Upper lobe of left lung (tissue), 6 donors: ENCODE measurements around the gene GPATCH8. TPM values are rescaled to one million over a fixed set of nuclear protein-coding genes. Genes with fewer than 3 reads are reported as not detected.

Experiments
- ATAC-seq, 2 donors: fragments of 200-7000 bp; cut with Tn5 transposase; one replicate each; pipeline ENCODE4 v1.9.1; 2022; ENCODE audit warnings: mild to moderate bottlenecking in 2 of 2, moderate library complexity in 2 of 2; ENCODE audit not compliant: low FRiP score in 2 of 2
- DNase-seq, 2 donors: peaks; one replicate each; pipeline ENCODE4 v3.0.0-alpha.2; 2019 to 2020
- H3K27ac ChIP-seq, 4 donors: fragments of 200-600 bp; sonication (generic); one replicate each; pipeline ENCODE4 v1.5.1; 2016 to 2019
- H3K27me3 ChIP-seq, 4 donors: fragments of 200-600 bp; sonication (generic); one replicate each; pipeline ENCODE4 v1.5.1; 2017 to 2019
- H3K36me3 ChIP-seq, 4 donors: fragments of 200-600 bp; sonication (generic); one replicate each; pipeline ENCODE4 v1.5.1; 2016 to 2019
- H3K4me1 ChIP-seq, 4 donors: fragments of 200-600 bp; sonication (generic); one replicate each; pipeline ENCODE4 v1.5.1; 2018 to 2019
- H3K4me3 ChIP-seq, 4 donors: fragments of 200-600 bp; sonication (generic); one replicate each; pipeline ENCODE4 v1.5.1; 2017 to 2019; ENCODE audit warnings: mild to moderate bottlenecking in 2 of 4, moderate library complexity in 1 of 4
- H3K9me3 ChIP-seq, 4 donors: fragments of 200-600 bp; sonication (generic); one replicate each; pipeline ENCODE4 v1.5.1; 2018 to 2019
- EP300 ChIP-seq, 4 donors: sonication (generic); formaldehyde crosslinking; IDR thresholded peaks; one replicate each; pipeline ENCODE4 v1.5.1; 2017; ENCODE audit warnings: antibody characterized with exemption in 4 of 4, control low read depth in 2 of 4
- POLR2A ChIP-seq, 4 donors: fragments of 450-650 bp; IDR thresholded peaks; one replicate each; pipeline ENCODE4 v1.5.1; 2016 to 2017; ENCODE audit warnings: antibody characterized with exemption in 4 of 4, mild to moderate bottlenecking in 2 of 4
- POLR2AphosphoS5 ChIP-seq, 2 donors: sonication (generic); formaldehyde crosslinking; IDR thresholded peaks; one replicate each; pipeline ENCODE4 v1.5.1; 2017; ENCODE audit warnings: antibody characterized with exemption in 2 of 2
- WGBS, 2 donors: methylation state at CpG; one replicate each; pipeline ENCODE4 v1.1.5; 2017 to 2018; 5-methylcytosine and 5-hydroxymethylcytosine counted together
- total RNA-seq, 6 donors: library from RNA; depleted of rRNA in 4 of 6; stranded (reverse); fragments of >200 nt in 4 of 6; gene quantifications; one replicate each; pipeline versions ENCODE4 v1.1.0 to v1.2.1, GENCODE V29; 2016 to 2021
- TF ChIP-seq, protein P1 (sequence below), 6 experiments: fragments of 450-650 bp in 4 of 6; fragments of 200-600 bp in 2 of 6; sonication (generic) in 2 of 6; IDR thresholded peaks; one replicate each; pipeline ENCODE4 v1.5.1; 2016 to 2019; ENCODE audit warnings: antibody characterized with exemption in 6 of 6
- donor health status: DM: no; HTN: no; CAD: no; lungs with moderate emphysema.
- donor health status: DM: no; HTN: yes; CAD: no; lungs with severe emphysema.

Gene GPATCH8
- total RNA-seq, 6 donors from 2014 or later: 27.2 to 74.5 (median 44.1) TPM

DNA sequence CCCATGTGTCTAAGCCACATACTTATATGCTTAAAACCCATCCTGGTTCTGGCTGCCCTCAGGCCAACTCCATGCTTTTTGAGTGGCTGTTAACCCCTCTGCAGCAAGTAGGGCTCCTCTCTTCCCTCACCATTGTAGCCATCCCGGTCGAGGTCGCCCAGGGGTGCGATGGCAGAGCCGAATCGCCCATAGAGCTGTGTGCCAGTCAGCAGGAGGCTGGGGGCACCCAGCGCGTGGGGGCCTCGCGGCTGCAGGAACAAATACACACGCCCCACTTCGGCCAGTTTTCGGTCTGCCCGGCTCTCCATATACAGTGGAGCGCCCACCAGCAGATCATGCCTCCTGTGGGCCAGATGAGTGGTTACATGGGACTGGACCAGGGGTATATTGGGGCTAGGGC lies 119.8 kb downstream of the GPATCH8 start:
- H3K4me1 ChIP-seq: peaks cover 16 to 22% (median 19%) of the 10 kb centered on the region in 4 donors
- no peaks in the 10 kb centered on the region for H3K9me3 ChIP-seq
- peaks cover 0 to 5% (median 2%) of the 10 kb centered on the region in 4 donors for H3K27me3 ChIP-seq
- no peak overlapping the region for H3K4me3 ChIP-seq
- no peaks in the 10 kb centered on the region for H3K36me3 ChIP-seq
- WGBS, 2 donors: 92 to 94% methylated on average over 15 of the region's 15 CpGs
- DNase-seq (peak in 1 of 2 donors; percentile 62), ATAC-seq (no peak)
- no peak overlapping the region for H3K27ac ChIP-seq
- TF ChIP-seq EP300 (IDR thresholded peaks at IDR 0.05) (no peak), POLR2AphosphoS5 (IDR thresholded peaks at IDR 0.05) (no peak)

DNA sequence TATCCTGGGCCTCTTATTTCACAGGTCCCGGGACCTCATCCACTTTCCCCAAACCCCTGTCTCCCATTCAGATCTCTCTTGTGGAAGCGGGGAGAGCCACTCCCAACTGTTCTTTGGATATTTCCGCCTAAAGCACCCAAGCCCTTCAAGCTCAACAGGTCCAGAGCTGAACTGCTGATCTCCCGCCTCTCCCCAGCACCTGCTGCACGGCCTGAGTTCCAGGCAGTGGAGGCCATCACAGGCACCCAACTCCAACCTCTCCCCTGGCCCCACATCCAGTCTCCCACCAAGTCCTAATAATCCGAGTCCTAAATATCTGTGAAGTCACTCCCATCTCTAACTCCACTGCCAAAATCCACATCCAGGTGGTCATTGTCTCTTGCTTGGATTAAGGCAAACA lies 120.3 kb downstream of the GPATCH8 start:
- peaks cover 0 to 5% (median 2%) of the 10 kb centered on the region in 4 donors for H3K27me3 ChIP-seq
- H3K36me3 ChIP-seq: no peaks in the 10 kb centered on the region
- no peak for DNase-seq
- TF ChIP-seq EP300 (IDR thresholded peaks at IDR 0.05) (no peak), POLR2AphosphoS5 (IDR thresholded peaks at IDR 0.05) (no peak), POLR2A (IDR thresholded peaks at IDR 0.05) (no peak)
- TF ChIP-seq, protein P1, sequence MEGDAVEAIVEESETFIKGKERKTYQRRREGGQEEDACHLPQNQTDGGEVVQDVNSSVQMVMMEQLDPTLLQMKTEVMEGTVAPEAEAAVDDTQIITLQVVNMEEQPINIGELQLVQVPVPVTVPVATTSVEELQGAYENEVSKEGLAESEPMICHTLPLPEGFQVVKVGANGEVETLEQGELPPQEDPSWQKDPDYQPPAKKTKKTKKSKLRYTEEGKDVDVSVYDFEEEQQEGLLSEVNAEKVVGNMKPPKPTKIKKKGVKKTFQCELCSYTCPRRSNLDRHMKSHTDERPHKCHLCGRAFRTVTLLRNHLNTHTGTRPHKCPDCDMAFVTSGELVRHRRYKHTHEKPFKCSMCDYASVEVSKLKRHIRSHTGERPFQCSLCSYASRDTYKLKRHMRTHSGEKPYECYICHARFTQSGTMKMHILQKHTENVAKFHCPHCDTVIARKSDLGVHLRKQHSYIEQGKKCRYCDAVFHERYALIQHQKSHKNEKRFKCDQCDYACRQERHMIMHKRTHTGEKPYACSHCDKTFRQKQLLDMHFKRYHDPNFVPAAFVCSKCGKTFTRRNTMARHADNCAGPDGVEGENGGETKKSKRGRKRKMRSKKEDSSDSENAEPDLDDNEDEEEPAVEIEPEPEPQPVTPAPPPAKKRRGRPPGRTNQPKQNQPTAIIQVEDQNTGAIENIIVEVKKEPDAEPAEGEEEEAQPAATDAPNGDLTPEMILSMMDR (IDR thresholded peaks at IDR 0.05): no peak
- 91 to 96% methylated on average over 5 to 6 of the region's 6 CpGs for WGBS, 2 donors
- no peak for ATAC-seq
- H3K9me3 ChIP-seq: no peaks in the 10 kb centered on the region
- no peak overlapping the region for H3K27ac ChIP-seq
- peaks cover 16 to 22% (median 19%) of the 10 kb centered on the region in 4 donors for H3K4me1 ChIP-seq
- H3K4me3 ChIP-seq: no peak overlapping the region

DNA sequence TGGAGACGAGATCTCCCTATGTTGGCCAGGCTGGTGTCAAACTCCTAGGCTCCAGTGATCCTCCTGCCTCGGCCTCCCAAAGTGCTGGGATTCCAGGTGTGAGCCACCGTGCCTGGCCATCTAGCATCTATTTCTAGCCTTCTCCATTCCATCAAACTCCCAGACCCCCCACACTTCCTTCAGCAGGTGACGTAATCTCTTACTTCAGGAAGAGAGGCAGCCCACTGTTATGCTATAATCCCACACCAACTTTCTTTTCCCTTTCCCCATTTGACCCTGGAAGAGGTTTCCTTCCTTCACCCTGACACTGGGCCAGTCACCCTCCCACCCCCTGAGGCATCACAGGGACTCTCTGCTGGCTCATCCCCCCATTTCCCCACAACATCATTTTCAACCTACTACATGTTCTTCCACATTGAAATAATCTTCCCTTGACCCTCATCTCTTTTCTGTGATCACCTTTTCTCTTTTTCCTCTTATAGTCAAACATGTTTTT lies 121.3 kb downstream of the GPATCH8 start:
- 78 to 80% methylated on average over 4 of the region's 4 CpGs for WGBS, 2 donors
- ATAC-seq (no peak), DNase-seq (no peak)
- H3K9me3 ChIP-seq: no peaks in the 10 kb centered on the region
- H3K4me1 ChIP-seq: peaks cover 16 to 22% (median 19%) of the 10 kb centered on the region in 4 donors
- TF ChIP-seq EP300 (IDR thresholded peaks at IDR 0.05) (no peak), POLR2AphosphoS5 (IDR thresholded peaks at IDR 0.05) (no peak), POLR2A (IDR thresholded peaks at IDR 0.05) (no peak)
- TF ChIP-seq, protein P1 (IDR thresholded peaks at IDR 0.05): no peak
- no peaks in the 10 kb centered on the region for H3K36me3 ChIP-seq
- H3K4me3 ChIP-seq: no peak overlapping the region
- peaks cover 0 to 5% (median 2%) of the 10 kb centered on the region in 4 donors for H3K27me3 ChIP-seq
- no peak overlapping the region for H3K27ac ChIP-seq

DNA sequence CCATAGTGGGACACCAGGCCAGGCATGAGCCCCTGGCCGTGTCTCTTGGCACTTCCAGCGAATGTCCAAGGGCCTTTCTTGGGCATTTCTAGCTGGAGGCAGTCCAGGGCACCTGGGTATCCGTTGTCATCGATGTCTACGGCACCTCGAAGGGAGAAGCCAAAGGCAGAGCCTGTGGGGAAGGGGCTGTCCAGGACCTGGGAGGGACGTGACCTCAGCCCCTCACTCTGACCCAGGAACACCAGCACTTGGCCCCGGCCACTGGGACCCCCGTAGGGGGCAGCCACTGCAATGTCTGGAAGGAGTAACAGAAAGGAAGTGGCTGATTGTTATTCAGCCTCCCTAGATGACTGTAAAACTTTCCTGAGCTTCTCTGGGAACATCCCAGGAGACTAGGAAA lies 122.4 kb downstream of the GPATCH8 start:
- H3K4me1 ChIP-seq: peaks cover 11 to 24% (median 13%) of the 10 kb centered on the region in 4 donors
- DNase-seq (no peak), ATAC-seq (no peak)
- H3K36me3 ChIP-seq: no peaks in the 10 kb centered on the region
- H3K9me3 ChIP-seq: no peaks in the 10 kb centered on the region
- H3K4me3 ChIP-seq: no peak overlapping the region
- WGBS, 2 donors: 76 to 77% methylated on average over 8 to 9 of the region's 9 CpGs
- no peak overlapping the region for H3K27ac ChIP-seq
- peaks cover 0 to 5% (median 2%) of the 10 kb centered on the region in 4 donors for H3K27me3 ChIP-seq
- no peak for TF ChIP-seq POLR2A (IDR thresholded peaks at IDR 0.05)
- no peak for TF ChIP-seq EP300 (IDR thresholded peaks at IDR 0.05)

DNA sequence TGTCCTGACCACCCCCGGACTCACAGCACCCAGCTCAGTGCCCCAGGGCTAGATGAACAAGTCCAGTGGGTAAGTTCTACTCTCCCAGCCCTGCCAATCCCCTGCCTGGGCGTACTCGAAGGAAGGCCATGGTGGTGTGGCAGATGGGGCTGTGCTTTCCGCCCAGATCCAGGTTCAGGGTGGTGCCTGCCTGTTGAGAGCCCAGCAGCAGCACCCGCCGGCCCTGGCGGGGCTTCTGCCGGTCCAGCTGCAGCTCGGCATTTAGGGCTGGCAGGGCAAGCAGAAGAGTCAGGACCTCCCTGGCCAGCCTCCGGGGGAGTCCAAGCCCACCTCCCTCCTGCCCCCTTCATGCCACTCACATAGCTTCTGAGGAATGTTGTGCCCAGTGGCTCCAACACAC lies 123.3 kb downstream of the GPATCH8 start:
- no peaks in the 10 kb centered on the region for H3K9me3 ChIP-seq
- peak in 1 of 2 donors; percentile 58 for DNase-seq
- WGBS, 2 donors: 98% methylated on average over 7 of the region's 10 CpGs; no CpG with 5 or more reads in 1 of the 2 donors
- H3K4me3 ChIP-seq: no peak overlapping the region
- peaks cover 4 to 23% (median 8%) of the 10 kb centered on the region in 4 donors for H3K4me1 ChIP-seq
- H3K27me3 ChIP-seq: peaks cover 0 to 5% (median 2%) of the 10 kb centered on the region in 4 donors
- ATAC-seq: no peak
- no peak overlapping the region for H3K27ac ChIP-seq
- no peaks in the 10 kb centered on the region for H3K36me3 ChIP-seq
- TF ChIP-seq, protein P1 (IDR thresholded peaks at IDR 0.05): no peak
- TF ChIP-seq POLR2A (IDR thresholded peaks at IDR 0.05): no peak
- TF ChIP-seq POLR2AphosphoS5 (IDR thresholded peaks at IDR 0.05): no peak
- TF ChIP-seq EP300 (IDR thresholded peaks at IDR 0.05): no peak

DNA sequence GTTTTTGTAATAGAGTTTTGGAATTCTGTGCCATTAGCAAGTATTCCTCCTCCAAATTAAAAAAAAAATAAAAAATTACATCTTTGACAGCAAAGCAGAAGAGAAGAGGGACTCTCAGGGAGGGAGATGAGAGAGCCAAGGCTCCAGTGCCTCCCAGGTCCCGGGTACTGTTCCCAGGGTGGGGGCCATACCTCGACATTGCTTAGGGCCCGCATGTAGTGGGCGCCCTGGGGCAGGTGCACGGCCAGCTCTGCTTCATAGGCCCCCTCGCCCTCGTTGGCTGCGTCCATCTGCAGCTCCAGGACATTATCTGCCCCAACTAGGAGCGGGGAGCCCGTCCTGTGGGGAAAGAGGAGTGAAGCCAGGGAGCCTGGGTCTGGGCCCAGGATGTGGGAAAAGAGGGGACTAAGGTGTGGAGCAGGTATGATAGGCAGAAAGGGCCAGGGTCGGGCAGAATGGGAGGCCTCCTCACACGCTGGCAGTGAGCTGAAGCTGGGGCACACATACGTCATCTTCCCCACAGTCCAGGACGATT lies 125.0 kb downstream of the GPATCH8 start:
- Histone ChIP-seq H3K27ac (no peak overlapping the region), H3K4me1 (peaks cover 2 to 22% (median 10%) of the 10 kb centered on the region in 4 donors), H3K27me3 (no peaks in the 10 kb centered on the region), H3K9me3 (no peaks in the 10 kb centered on the region), H3K4me3 (no peak overlapping the region), H3K36me3 (no peaks in the 10 kb centered on the region)
- WGBS, 2 donors: 89% methylated on average over 14 of the region's 14 CpGs
- TF ChIP-seq, protein P1 (IDR thresholded peaks at IDR 0.05): no peak
- TF ChIP-seq EP300 (IDR thresholded peaks at IDR 0.05): no peak
- no peak for TF ChIP-seq POLR2AphosphoS5 (IDR thresholded peaks at IDR 0.05)
- no peak for TF ChIP-seq POLR2A (IDR thresholded peaks at IDR 0.05)
- DNase-seq: no peak
- ATAC-seq: no peak
